H1 (cell line): ENCODE measurements around the gene MELK. TPM values are rescaled to one million over a fixed set of nuclear protein-coding genes. Genes with fewer than 3 reads are reported as not detected.

Experiments used
- ASH2L ChIP-seq: fragments of 200-600, 300-600 bp; sonication (generic); IDR thresholded peaks from one replicate; pipeline ENCODE4 v1.7.1; 2017; ENCODE audit warnings: low read length
- ATF2 ChIP-seq: IDR thresholded peaks from 2 replicates; pipeline ENCODE4 v1.6.1; 2012; ENCODE audit warnings: low read length, inconsistent platforms
- CHD2 ChIP-seq: IDR thresholded peaks from 2 replicates; pipeline ENCODE4 v1.6.1; 2012; ENCODE audit warnings: low read length, improper control_type of control experiment
- KDM4A ChIP-seq: IDR thresholded peaks from one replicate; pipeline ENCODE4 v1.7.1; 2012; ENCODE audit warnings: low read depth, mild to moderate bottlenecking, moderate library complexity, low read length, inconsistent platforms; ENCODE audit not compliant: severe bottlenecking
- MAFK ChIP-seq: IDR thresholded peaks from 2 replicates; pipeline ENCODE4 v1.6.1; 2012; ENCODE audit warnings: low read depth, mild to moderate bottlenecking, improper control_type of control experiment, low read length
- NANOG ChIP-seq: IDR thresholded peaks from 2 replicates; pipeline ENCODE4 v1.6.1; 2011; ENCODE audit warnings: low read length, low read depth, mild to moderate bottlenecking, inconsistent platforms; ENCODE audit not compliant: insufficient read depth, poor library complexity, severe bottlenecking
- POLR2AphosphoS5 ChIP-seq: IDR thresholded peaks from 2 replicates; pipeline ENCODE4 v1.6.1; 2011; ENCODE audit warnings: low read depth, low read length
- SP1 ChIP-seq: IDR thresholded peaks from 2 replicates; pipeline ENCODE4 v1.6.1; 2011; ENCODE audit warnings: low read depth, low read length
- SP4 ChIP-seq: IDR thresholded peaks from 2 replicates; pipeline ENCODE4 v1.6.1; 2012; ENCODE audit warnings: low read length, inconsistent platforms
- SRF ChIP-seq: IDR thresholded peaks from 2 replicates; pipeline ENCODE4 v1.6.1; 2011; ENCODE audit warnings: mild to moderate bottlenecking, low read depth, low read length, moderate library complexity
- polyA plus RNA-seq, 7 experiments: library from polyadenylated mRNA; depleted of rRNA in 3 of 7; stranded (reverse) in 5 of 7; unstranded in 2 of 7; fragments of >200 nt in 5 of 7; fragments of 200-250 nt in 2 of 7; gene quantifications; 1 replicate in 5 of 7; 2 replicates in 1 of 7; 4 replicates in 1 of 7; pipeline versions ENCODE4 v1.2.1 to v1.2.3, GENCODE V29; 2011 to 2013; ENCODE audit warnings: missing spikeins in 2 of 7, mixed read lengths in 2 of 7
- total RNA-seq: library from RNA; stranded (reverse); fragmentation: NEBNext Ultra II Directional; extraction: Animal tissue kit (Norgen Biotek cat#: 25700); gene quantifications from 2 replicates; pipeline ENCODE4 v1.2.1, GENCODE V29; 2021

The MELK gene
- total and polyA plus RNA-seq, 2 of the 8 experiments (the other 6 are each of a cell fraction or from before 2014, with no cell fraction given): 26.2 to 53.1 TPM

GRCh38 chr9:36530224-36530623 lies 42.5 kb upstream of the MELK start (continued):
- TF ChIP-seq ATF2 (no peak), NANOG (no peak), SP4 (no peak), ASH2L (no peak), MAFK (no peak), SP1 (no peak), SRF (no peak), CHD2 (no peak), KDM4A (no peak), POLR2AphosphoS5 (no peak)
